ENCODE measurements around the gene FAM151B.

Gene FAM151B

GRCh38 chr5:80502800-80503199, 14.9 kb downstream of the FAM151B start:
- no peak for DNase-seq (ENCODE audit: low read depth)
- in situ Hi-C loops (cut with HindIII; ENCODE audit: low sequenced_read_pairs), result no loop called here
- no peak for TF ChIP-seq CTCF (IDR thresholded peaks at IDR 0.05; ENCODE audit: low read depth, low read length, missing control alignments)
- no peak overlapping the region for H3K4me3 ChIP-seq (ENCODE audit: low read depth, low read length)

- no peak for TF ChIP-seq CTCF (IDR thresholded peaks at IDR 0.05; ENCODE audit: low read depth, low read length, missing control alignments)
- in situ Hi-C loops (cut with HindIII; ENCODE audit: low sequenced_read_pairs), result no loop called here
- no peak overlapping the region for H3K4me3 ChIP-seq (ENCODE audit: low read depth, low read length)
- DNase-seq (ENCODE audit: low read depth), result no peak
Observed at GRCh38 chr5:80503641-80504040, 15.7 kb downstream of the FAM151B start.

GRCh38 chr5:80504833-80505232, 16.9 kb downstream of the FAM151B start:
- TF ChIP-seq CTCF (IDR thresholded peaks at IDR 0.05; ENCODE audit: low read depth, low read length, missing control alignments), result no peak
- no peak overlapping the region for H3K4me3 ChIP-seq (ENCODE audit: low read depth, low read length)
- in situ Hi-C loops (cut with HindIII; ENCODE audit: low sequenced_read_pairs), result no loop called here

GRCh38 chr5:80507663-80508062, 19.8 kb downstream of the FAM151B start:
- DNase-seq (ENCODE audit: low read depth), result no peak
- TF ChIP-seq CTCF (IDR thresholded peaks at IDR 0.05; ENCODE audit: low read depth, low read length, missing control alignments), result no peak
- in situ Hi-C loops (cut with HindIII; ENCODE audit: low sequenced_read_pairs), result no loop called here

More at GRCh38 chr5:80504833-80505232, 16.9 kb downstream of the FAM151B start:
- DNase-seq (ENCODE audit: low read depth), result no peak

GRCh38 chr5:80508844-80509243, 20.9 kb downstream of the FAM151B start:
- no peak for TF ChIP-seq CTCF (IDR thresholded peaks at IDR 0.05; ENCODE audit: low read depth, low read length, missing control alignments)
- in situ Hi-C loops (cut with HindIII; ENCODE audit: low sequenced_read_pairs), result no loop called here
- H3K4me3 ChIP-seq (ENCODE audit: low read depth, low read length), result no peak overlapping the region
- DNase-seq (ENCODE audit: low read depth), result no peak

More at GRCh38 chr5:80507663-80508062, 19.8 kb downstream of the FAM151B start:
- H3K4me3 ChIP-seq (ENCODE audit: low read depth, low read length), result no peak overlapping the region

GRCh38 chr5:80509362-80509761, 21.5 kb downstream of the FAM151B start:
- H3K4me3 ChIP-seq (ENCODE audit: low read depth, low read length), result no peak overlapping the region
- no peak for TF ChIP-seq CTCF (IDR thresholded peaks at IDR 0.05; ENCODE audit: low read depth, low read length, missing control alignments)
- in situ Hi-C loops (cut with HindIII; ENCODE audit: low sequenced_read_pairs), result no loop called here
- DNase-seq (ENCODE audit: low read depth), result no peak

GRCh38 chr5:80516826-80517225, 28.9 kb downstream of the FAM151B start:
- TF ChIP-seq CTCF (IDR thresholded peaks at IDR 0.05; ENCODE audit: low read depth, low read length, missing control alignments), result no peak
- in situ Hi-C loops (cut with HindIII; ENCODE audit: low sequenced_read_pairs), result no loop called here
- peak; percentile 58 for DNase-seq (ENCODE audit: low read depth)
- no peak overlapping the region for H3K4me3 ChIP-seq (ENCODE audit: low read depth, low read length)

All from astrocyte of the cerebellum (primary cell).